Activated naive CD4-positive, alpha-beta T cell treated with anti-CD3 and anti-CD28 coated beads for 36 hours (primary cell): ENCODE data around the gene TMEM165. TPM values are rescaled to one million over a fixed set of nuclear protein-coding genes. Genes with fewer than 3 reads are reported as not detected.
A peak's percentile ranks its signal among the peaks of the same experiment; 100 is the strongest.
"Not testable (repeated sequence)": the region's sequence is repeated elsewhere in the genome, so short reads cannot be mapped to it uniquely, and the experiment has no call there.

Source experiments
- CTCF ChIA-PET: fragments of 350-600 bp; sonication (Branson Sonifier 250); formaldehyde crosslinking; loops from one replicate; lab custom pipeline; 2021; ENCODE audit warnings: antibody characterized with exemption; lab: Charles Lee
- DNase-seq: peaks from one replicate; pipeline ENCODE4 v3.0.0-alpha.2; 2020
- H3K27ac Mint-ChIP-seq: one replicate; pipeline ENCODE4 v1.8.0; 2021; ENCODE audit warnings: mild to moderate bottlenecking, mixed read lengths
- H3K27me3 Mint-ChIP-seq: one replicate; pipeline ENCODE4 v1.8.0; 2021; ENCODE audit warnings: low read depth, mixed read lengths
- H3K36me3 Mint-ChIP-seq: one replicate; pipeline ENCODE4 v1.8.0; 2021; ENCODE audit warnings: low read depth, mixed read lengths
- H3K4me1 Mint-ChIP-seq: one replicate; pipeline ENCODE4 v1.8.0; 2021; ENCODE audit warnings: low read depth, mixed read lengths
- H3K4me3 Mint-ChIP-seq: one replicate; pipeline ENCODE4 v1.8.0; 2021; ENCODE audit warnings: mild to moderate bottlenecking, moderate library complexity, mixed read lengths
- H3K9me3 Mint-ChIP-seq: one replicate; pipeline ENCODE4 v1.8.0; 2021; ENCODE audit warnings: mixed read lengths
- intact Hi-C: fragments of 100-400 bp; cut with micrococcal nuclease; formaldehyde crosslinking; loops from one replicate; pipeline ENCODE4 v1.15.1; 2023
- total RNA-seq, 2 experiments: library from RNA; stranded (reverse); gene quantifications; one replicate each; pipeline ENCODE4 v1.2.3, GENCODE V29; 2021

Gene TMEM165, protein sequence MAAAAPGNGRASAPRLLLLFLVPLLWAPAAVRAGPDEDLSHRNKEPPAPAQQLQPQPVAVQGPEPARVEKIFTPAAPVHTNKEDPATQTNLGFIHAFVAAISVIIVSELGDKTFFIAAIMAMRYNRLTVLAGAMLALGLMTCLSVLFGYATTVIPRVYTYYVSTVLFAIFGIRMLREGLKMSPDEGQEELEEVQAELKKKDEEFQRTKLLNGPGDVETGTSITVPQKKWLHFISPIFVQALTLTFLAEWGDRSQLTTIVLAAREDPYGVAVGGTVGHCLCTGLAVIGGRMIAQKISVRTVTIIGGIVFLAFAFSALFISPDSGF
- total RNA-seq, result 10 to 100 TPM; 39.1 to 40.6 TPM

DNA sequence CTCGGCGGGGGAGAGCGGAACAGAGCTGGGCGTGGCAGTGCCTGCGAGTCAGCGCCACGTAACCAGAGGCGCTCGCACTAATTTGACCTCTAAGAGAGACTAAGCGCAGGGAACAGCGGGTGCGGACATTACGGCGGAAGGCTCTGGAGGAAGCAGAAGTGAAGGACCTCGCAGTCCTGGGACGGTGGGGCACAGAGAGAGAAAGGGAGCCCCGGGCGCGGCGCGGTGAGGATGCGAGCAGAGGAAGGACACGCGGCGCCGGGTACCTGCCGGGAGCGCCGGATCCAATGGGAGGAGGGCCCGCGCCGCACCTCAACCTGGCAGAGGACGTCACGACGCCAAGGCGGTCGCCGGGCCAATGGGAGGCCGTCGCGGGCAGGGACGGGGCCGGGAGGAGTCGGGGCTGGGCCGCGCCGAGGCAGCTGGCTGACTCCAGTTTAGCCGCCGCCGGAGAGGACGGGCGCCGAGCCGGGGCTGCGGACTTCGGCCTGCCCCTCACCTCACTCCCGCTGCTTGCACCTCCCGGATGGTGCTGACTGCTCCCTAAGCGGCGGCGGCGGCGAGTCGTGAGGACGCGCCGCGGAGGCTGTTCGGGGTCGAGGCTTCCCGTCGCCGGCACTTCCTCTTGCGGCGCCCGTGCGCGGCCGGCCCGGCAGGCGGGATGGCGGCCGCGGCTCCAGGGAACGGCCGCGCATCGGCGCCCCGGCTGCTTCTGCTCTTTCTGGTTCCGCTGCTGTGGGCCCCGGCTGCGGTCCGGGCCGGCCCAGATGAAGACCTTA is at the start of gene TMEM165:
Gene TMEM165, plus strand, starts transcription at position 429 of the 779 bp plus-strand sequence. Its CDS starts 233 bp downstream, at position 662.
- Mint-ChIP-seq H3K4me1 (peaks cover 39% of the 10 kb centered on the region), H3K27ac (peak within 1 kb of the TSS; percentile 89), H3K9me3 (no peaks in the 10 kb centered on the region), H3K4me3 (peak within 1 kb of the TSS; percentile 96), H3K27me3 (no peaks in the 10 kb centered on the region), H3K36me3 (peaks cover 20% of the 10 kb centered on the region)
- peak; percentile 92 for DNase-seq
- intact Hi-C loops, result loop anchor here (1.0 to 5.0 kb wide), 10 partner anchors 40 to 1583 kb away; partner anchors contain the start of genes CEP135, CLOCK, PAICS and POLR2B
- CTCF ChIA-PET, result interaction anchor here (0.6 to 3.0 kb wide), 6 partner anchors 23 to 1040 kb away, joined by 3 to 17 read pairs (median 3); partner anchors contain the start of genes PPAT and SRD5A3

DNA sequence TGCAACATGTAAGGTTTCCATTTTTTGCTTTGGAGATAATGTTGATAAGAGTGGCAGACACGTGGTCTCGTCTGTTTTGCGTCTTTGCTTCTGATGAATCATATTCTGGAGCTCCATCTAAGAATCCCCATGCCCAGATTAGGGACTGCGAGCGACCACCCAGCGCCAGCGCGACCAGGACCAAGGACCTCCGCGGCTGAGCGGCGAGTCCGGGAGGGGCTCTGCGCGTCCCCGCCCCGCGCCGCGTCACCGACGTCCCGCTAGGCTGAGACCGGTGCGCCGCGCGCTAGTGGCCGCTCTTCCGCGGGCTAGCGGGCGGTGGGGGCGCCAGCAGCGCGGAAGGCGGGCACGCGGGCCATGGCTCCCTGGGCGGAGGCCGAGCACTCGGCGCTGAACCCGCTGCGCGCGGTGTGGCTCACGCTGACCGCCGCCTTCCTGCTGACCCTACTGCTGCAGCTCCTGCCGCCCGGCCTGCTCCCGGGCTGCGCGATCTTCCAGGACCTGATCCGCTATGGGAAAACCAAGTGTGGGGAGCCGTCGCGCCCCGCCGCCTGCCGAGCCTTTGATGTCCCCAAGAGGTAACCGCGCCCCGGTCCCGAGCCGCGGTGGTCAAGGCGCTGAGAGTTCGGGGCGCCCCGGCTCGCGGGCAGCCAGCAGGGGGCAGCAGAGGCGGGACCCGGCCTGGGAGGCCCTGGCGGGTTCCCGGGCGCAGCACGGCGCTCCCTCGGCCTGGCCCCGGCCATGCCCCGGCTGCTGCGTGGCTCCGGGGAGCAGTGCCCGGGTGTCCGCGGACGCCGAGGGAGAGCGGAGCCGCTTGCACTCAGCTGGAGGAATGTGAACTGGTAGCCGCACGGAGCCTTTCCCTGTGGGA is 49.5 kb upstream of the TMEM165 start, which contains the start of gene SRD5A3:
Gene SRD5A3, plus strand, starts transcription at position 263 of the 871 bp plus-strand sequence. Its CDS starts 95 bp downstream, at position 358.
- Mint-ChIP-seq H3K27ac (peak within 1 kb of the TSS; percentile 90), H3K4me1 (peaks cover 20% of the 10 kb centered on the region), H3K4me3 (peak within 1 kb of the TSS; percentile 87), H3K36me3 (no peaks in the 10 kb centered on the region), H3K27me3 (no peaks in the 10 kb centered on the region), H3K9me3 (no peaks in the 10 kb centered on the region)
- peak; percentile 80 for DNase-seq
- CTCF ChIA-PET, result interaction anchor here (0.6 to 2.8 kb wide), 24 partner anchors 9 to 557 kb away, joined by 3 to 22 read pairs (median 6); partner anchors contain the start of gene TMEM165
- intact Hi-C loops, result loop anchor here (1.0 to 5.0 kb wide), 9 partner anchors 49 to 1631 kb away; partner anchors contain the start of genes CEP135, CLOCK, EXOC1 and NMU

DNA sequence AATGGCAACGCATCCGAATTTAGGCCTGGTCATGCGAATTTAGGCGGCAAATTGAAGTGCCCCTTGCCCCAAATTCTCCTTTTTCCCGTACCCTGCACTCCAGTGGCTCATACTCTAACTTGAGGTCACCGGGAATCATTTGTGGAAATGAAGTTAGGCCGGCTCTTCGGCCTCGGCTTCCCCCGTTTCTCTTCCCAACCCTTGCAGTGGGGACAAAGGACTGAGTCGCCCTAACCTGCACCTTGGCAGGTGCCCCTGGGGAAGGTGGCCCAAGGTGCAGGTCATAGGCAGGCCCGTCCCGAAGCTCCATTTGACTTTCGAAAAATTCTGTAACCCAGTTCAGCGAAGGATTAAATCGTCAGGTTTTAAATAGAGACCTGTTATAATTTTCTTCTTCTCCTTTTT is 48.9 kb upstream of the TMEM165 start:
- CTCF ChIA-PET, result interaction anchor here (0.6 to 2.8 kb wide), 9 partner anchors 10 to 520 kb away, joined by 3 to 17 read pairs (median 4); partner anchors contain the start of gene TMEM165
- Mint-ChIP-seq H3K36me3 (peaks cover 2% of the 10 kb centered on the region), H3K27ac (peak overlapping the region; percentile 90), H3K27me3 (no peaks in the 10 kb centered on the region), H3K4me3 (peak overlapping the region; percentile 87), H3K4me1 (peaks cover 21% of the 10 kb centered on the region), H3K9me3 (no peaks in the 10 kb centered on the region)
- intact Hi-C loops, result loop anchor here (1.0 to 5.0 kb wide), 11 partner anchors 11 to 1630 kb away; partner anchors contain the start of genes CEP135, CLOCK, EXOC1 and NMU
- no peak for DNase-seq

DNA sequence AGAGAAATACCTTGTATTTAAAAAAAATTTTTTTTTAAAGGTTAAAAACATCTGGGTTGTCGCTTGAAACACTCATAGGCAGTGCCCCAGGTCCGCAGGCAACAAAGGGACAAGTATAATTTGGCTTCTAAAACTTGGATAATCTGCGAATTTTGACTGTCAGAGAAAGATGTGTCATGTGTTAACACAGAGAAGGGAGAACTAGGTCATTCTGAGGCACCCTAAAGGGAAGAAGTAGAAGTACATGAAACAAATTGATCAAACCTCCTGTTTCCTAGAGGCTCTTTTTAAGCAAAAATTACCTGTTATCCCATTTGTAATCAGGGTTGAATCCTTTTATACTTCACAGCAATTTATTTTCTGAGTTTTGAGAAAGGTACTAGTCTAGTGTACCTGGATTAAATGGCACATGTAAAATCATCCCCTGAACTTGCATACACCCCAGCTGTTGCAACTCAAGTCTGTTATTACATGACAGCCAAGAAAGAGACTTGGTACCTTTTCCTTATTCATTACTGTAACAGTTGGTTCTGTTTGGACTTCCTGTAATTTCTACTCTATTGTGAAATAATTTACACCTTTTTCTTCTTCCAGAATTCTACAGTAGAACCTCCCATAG is 48.0 kb upstream of the TMEM165 start:
- H3K27ac Mint-ChIP-seq, result peak overlapping the region; percentile 90
- peaks cover 29% of the 10 kb centered on the region for H3K4me1 Mint-ChIP-seq
- DNase-seq, result no peak
- peak overlapping the region; percentile 87 for H3K4me3 Mint-ChIP-seq
- H3K27me3 Mint-ChIP-seq, result no peaks in the 10 kb centered on the region
- CTCF ChIA-PET, result interaction anchor here (0.6 to 2.8 kb wide), 4 partner anchors 39 to 443 kb away, joined by 3 to 17 read pairs (median 3); partner anchors contain the start of gene TMEM165
- H3K9me3 Mint-ChIP-seq, result no peaks in the 10 kb centered on the region
- intact Hi-C loops, result loop anchor here (1.0 to 5.0 kb wide), 7 partner anchors 11 to 1630 kb away; partner anchors contain the start of genes CEP135, CLOCK, EXOC1 and NOA1
- peaks cover 9% of the 10 kb centered on the region for H3K36me3 Mint-ChIP-seq

DNA sequence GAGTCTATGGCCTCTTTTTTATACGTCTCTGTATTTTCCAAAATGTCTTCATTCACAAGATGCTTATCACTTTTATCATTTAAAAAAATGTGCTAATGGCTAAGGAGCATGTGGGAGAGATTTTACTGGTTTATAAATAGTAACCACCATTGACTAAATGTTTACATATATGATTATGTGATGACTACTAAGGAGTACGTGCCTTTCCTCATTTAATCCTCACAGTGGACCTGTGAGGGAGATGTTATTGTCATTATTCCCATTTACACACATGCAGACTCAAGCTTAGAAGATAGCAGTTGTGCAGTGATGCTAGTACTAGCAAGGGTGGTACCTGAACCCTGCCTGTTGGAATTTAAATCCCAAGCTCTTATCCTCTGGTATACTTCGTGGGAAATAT is 47.3 kb upstream of the TMEM165 start:
- peak overlapping the region; percentile 90 for H3K27ac Mint-ChIP-seq
- H3K27me3 Mint-ChIP-seq, result no peaks in the 10 kb centered on the region

DNA sequence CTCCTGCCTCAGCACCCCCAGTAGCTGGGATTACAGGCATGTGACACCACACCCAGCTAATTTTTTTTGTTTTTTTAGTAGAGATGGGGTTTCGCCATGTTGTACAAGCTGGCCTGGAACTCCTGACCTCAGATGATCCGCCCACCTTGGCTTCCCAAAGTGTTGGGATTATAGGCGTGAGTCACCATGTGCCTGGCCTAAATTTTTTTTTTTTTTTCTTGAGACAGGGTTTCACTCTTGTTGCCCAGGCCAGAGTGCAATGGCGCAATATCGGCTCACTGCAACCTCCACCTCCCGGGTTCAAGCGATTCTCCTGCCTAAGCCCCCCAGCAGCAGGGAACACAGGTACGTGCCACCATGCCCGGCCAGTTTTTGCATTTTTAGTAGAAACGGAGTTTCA is 44.9 kb upstream of the TMEM165 start:
- DNase-seq, intact Hi-C loops, H3K4me3 Mint-ChIP-seq, H3K27ac Mint-ChIP-seq, H3K27me3 Mint-ChIP-seq, H3K9me3 Mint-ChIP-seq: not testable (repeated sequence)
- peaks cover 26% of the 10 kb centered on the region for H3K36me3 Mint-ChIP-seq
- CTCF ChIA-PET, result interaction anchor here (1.0 kb wide), 1 partner anchor 198 kb away, joined by 3 read pairs; no protein-coding TSS in a partner anchor
- H3K4me1 Mint-ChIP-seq, result peaks cover 27% of the 10 kb centered on the region

More for the DNA sequence above, 47.3 kb upstream of the TMEM165 start:
- Mint-ChIP-seq H3K4me3 (peak overlapping the region; percentile 87), H3K9me3 (no peaks in the 10 kb centered on the region), H3K4me1 (peaks cover 31% of the 10 kb centered on the region), H3K36me3 (peaks cover 17% of the 10 kb centered on the region)
- no peak for DNase-seq
- intact Hi-C loops, result loop anchor here (5.0 kb wide), 2 partner anchors 599 to 1629 kb away; partner anchors contain the start of genes CEP135, NOA1 and POLR2B
- CTCF ChIA-PET, result no interaction called here

DNA sequence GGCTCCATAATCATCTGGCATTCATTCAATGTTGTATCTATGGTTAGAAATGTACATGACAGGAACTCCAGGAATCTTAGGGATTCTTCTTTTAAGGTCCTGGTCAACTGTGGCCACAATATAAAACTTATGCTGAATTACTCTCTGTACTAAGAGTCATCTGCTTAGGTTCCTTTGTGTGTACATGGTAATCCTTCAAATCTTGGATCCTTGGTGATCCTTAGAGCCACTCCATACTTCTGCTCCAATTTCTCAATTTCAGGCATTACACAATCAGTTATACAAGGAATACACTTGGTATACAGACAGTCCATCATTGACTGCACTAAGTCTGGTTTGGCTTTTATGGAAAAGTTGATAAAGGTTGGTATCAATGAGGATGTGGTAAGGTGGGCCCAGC is 43.9 kb upstream of the TMEM165 start:
- Mint-ChIP-seq H3K27ac (no peak overlapping the region), H3K9me3 (no peaks in the 10 kb centered on the region), H3K4me1 (peaks cover 26% of the 10 kb centered on the region), H3K4me3 (no peak overlapping the region), H3K27me3 (no peaks in the 10 kb centered on the region), H3K36me3 (peaks cover 26% of the 10 kb centered on the region)
- intact Hi-C loops, result no loop called here
- CTCF ChIA-PET, result no interaction called here
- DNase-seq, result no peak

DNA sequence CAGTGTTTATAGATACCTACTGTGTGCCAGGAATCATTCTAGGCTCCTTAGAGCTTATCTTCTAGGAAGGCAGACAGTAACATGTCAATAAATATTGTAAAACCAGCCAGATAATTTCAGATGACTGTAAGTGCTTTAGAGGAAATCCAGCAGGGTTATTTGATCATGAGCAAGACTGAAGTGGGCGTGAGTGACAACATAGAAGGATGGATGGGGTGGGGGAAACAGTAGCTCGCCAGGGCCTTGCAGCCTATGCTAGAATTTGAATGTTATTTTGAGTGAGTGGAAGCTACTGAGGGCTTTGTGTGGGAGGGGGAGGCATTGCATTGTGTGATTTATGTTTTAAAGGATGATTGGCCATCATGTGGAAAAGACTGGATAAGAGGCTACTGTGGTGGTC is 43.0 kb upstream of the TMEM165 start:
- Mint-ChIP-seq H3K27me3 (no peaks in the 10 kb centered on the region), H3K36me3 (peaks cover 26% of the 10 kb centered on the region), H3K4me3 (no peak overlapping the region), H3K27ac (no peak overlapping the region), H3K9me3 (no peaks in the 10 kb centered on the region), H3K4me1 (peaks cover 20% of the 10 kb centered on the region)
- intact Hi-C loops, result no loop called here
- no peak for DNase-seq
- CTCF ChIA-PET, result interaction anchor here (1.0 kb wide), 1 partner anchor 15 kb away, joined by 3 read pairs; no protein-coding TSS in a partner anchor

DNA sequence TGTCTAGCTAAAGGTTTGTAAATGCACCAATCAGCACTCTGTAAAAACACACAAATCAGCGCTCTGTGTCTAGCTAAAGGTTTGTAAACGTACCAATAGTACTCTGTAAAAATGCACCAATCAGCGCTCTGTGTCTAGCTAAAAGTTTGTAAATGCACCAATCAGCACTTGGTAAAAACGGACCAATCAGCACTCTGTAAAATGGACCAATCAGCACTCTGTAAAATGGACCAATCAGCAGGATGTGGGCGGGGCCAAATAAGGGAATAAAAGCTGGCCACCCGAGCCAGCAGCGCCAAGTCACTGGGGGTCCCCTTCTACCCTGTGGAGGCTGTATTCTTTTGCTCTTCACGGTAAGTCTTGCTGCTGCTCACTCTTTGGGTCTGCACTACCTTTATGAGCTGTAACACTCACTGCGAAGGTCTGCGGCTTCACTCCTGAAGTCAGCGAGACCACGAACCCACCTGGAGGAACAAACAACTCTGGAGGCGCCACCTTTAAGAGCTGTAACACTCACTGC is 42.5 kb upstream of the TMEM165 start:
- H3K4me3 Mint-ChIP-seq, H3K27ac Mint-ChIP-seq, H3K27me3 Mint-ChIP-seq, intact Hi-C loops, DNase-seq, H3K9me3 Mint-ChIP-seq: not testable (repeated sequence)
- Mint-ChIP-seq H3K36me3 (peaks cover 26% of the 10 kb centered on the region), H3K4me1 (peaks cover 20% of the 10 kb centered on the region)
- CTCF ChIA-PET, result interaction anchor here (1.0 kb wide), 1 partner anchor 15 kb away, joined by 3 read pairs; no protein-coding TSS in a partner anchor

DNA sequence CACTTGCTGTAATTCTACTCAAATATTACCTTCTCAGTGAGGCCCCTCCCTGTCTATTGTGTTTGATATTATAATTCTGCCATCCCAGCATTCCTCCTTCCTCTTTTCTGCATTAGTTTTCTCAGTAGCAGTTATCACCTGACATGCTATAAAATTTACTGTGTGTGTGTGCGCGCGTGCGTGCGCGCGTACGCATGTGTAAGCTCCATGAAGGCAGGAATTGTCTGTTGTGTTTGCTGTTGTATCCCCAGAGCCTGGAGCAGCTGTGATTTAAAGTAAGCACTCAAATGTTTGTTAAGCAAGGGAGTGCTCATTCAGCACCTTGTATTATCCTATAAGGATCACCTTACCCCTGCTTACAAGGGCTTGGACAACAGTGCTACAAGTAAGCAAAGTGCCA is 41.1 kb upstream of the TMEM165 start:
- H3K27ac Mint-ChIP-seq, result no peak overlapping the region
- CTCF ChIA-PET, result interaction anchor here (0.8 kb wide), 1 partner anchor 9 kb away, joined by 3 read pairs; no protein-coding TSS in a partner anchor

More for the DNA sequence above, 41.1 kb upstream of the TMEM165 start:
- Mint-ChIP-seq H3K36me3 (peaks cover 26% of the 10 kb centered on the region), H3K4me3 (no peak overlapping the region), H3K4me1 (peaks cover 31% of the 10 kb centered on the region), H3K9me3 (no peaks in the 10 kb centered on the region), H3K27me3 (no peaks in the 10 kb centered on the region)
- DNase-seq, result no peak
- intact Hi-C loops, result no loop called here
